ENCODE results near the gene DSG3. TPM values are rescaled to one million over a fixed set of nuclear protein-coding genes. Genes with fewer than 3 reads are reported as not detected.

DSG3 gene
- total and polyA plus RNA-seq, 11 donors = 0.01 to 0.07 TPM; not detected in 9

GRCh38 chr18:31451625-31452024 lies 4.1 kb downstream of the DSG3 start:
- H3K4me1 ChIP-seq = no peaks in the 10 kb centered on the region
- WGBS, 4 donors = 90 to 100% (median 97%) methylated on average over 1 of the region's 1 CpG
- H3K9me3 ChIP-seq = no peaks in the 10 kb centered on the region
- no peak overlapping the region for H3K27ac ChIP-seq
- intact Hi-C loops (cut with DNase I) = no loop called here
- TF ChIP-seq POLR2A (IDR thresholded peaks at IDR 0.05) = no peak
- TF ChIP-seq CTCF (IDR thresholded peaks at IDR 0.05) = no peak
- no peaks in the 10 kb centered on the region for H3K27me3 ChIP-seq
- H3K4me3 ChIP-seq = no peak overlapping the region
- no peak for DNase-seq
- no peaks in the 10 kb centered on the region for H3K36me3 ChIP-seq
- ATAC-seq = no peak

- H3K9me3 ChIP-seq = no peaks in the 10 kb centered on the region
- ATAC-seq (no peak), DNase-seq (no peak)
- no peaks in the 10 kb centered on the region for H3K36me3 ChIP-seq
- intact Hi-C loops (cut with DNase I) = no loop called here
- no peak overlapping the region for H3K4me3 ChIP-seq
- H3K27me3 ChIP-seq = no peaks in the 10 kb centered on the region
- no peaks in the 10 kb centered on the region for H3K4me1 ChIP-seq
- 81 to 96% (median 87%) methylated on average over 3 of the region's 3 CpGs for WGBS, 4 donors
- no peak for TF ChIP-seq CTCF (IDR thresholded peaks at IDR 0.05)
- TF ChIP-seq POLR2A (IDR thresholded peaks at IDR 0.05) = no peak
- H3K27ac ChIP-seq = no peak overlapping the region
Observed at GRCh38 chr18:31454066-31454708, 6.6 kb downstream of the DSG3 start.

- H3K36me3 ChIP-seq = no peaks in the 10 kb centered on the region
- no peak overlapping the region for H3K4me3 ChIP-seq
- no peaks in the 10 kb centered on the region for H3K9me3 ChIP-seq
- no peaks in the 10 kb centered on the region for H3K27me3 ChIP-seq
- WGBS, 4 donors = 95 to 100% (median 97%) methylated on average over 1 of the region's 1 CpG
- ATAC-seq (no peak), DNase-seq (no peak)
- intact Hi-C loops (cut with DNase I) = loop anchor here in 1 of 10 donors (10.0 kb wide), 1 partner anchor 55 kb away; no protein-coding TSS in a partner anchor
- no peak overlapping the region for H3K27ac ChIP-seq
- TF ChIP-seq POLR2A (IDR thresholded peaks at IDR 0.05) (no peak), CTCF (IDR thresholded peaks at IDR 0.05) (no peak)
- no peaks in the 10 kb centered on the region for H3K4me1 ChIP-seq
Observed at GRCh38 chr18:31469629-31470028, 22.1 kb downstream of the DSG3 start.

GRCh38 chr18:31478688-31479087 lies 31.1 kb downstream of the DSG3 start:
- TF ChIP-seq CTCF (IDR thresholded peaks at IDR 0.05) (no peak), POLR2A (IDR thresholded peaks at IDR 0.05) (no peak)
- intact Hi-C loops (cut with DNase I) = loop anchor here in 1 of 10 donors (10.0 kb wide), 1 partner anchor 64 kb away; no protein-coding TSS in a partner anchor
- Histone ChIP-seq H3K27ac (no peak overlapping the region), H3K9me3 (no peaks in the 10 kb centered on the region), H3K4me1 (no peaks in the 10 kb centered on the region), H3K27me3 (no peaks in the 10 kb centered on the region), H3K36me3 (no peaks in the 10 kb centered on the region), H3K4me3 (no peak overlapping the region)
- WGBS, 4 donors = 96 to 97% (median 97%) methylated on average over 10 of the region's 10 CpGs
- no peak for ATAC-seq
- no peak for DNase-seq
